Effector memory CD8-positive, alpha-beta T cell (primary cell): Measurements from ENCODE around the gene ACADS.

ENCODE experiments used
- ATAC-seq: fragments of 150-1000 bp; cut with Tn5 transposase; replicated peaks from 2 replicates; pipeline ENCODE4 v1.10.0; 2021; ENCODE audit warnings: mild to moderate bottlenecking, moderate library complexity
- DNase-seq, 3 experiments: peaks; one replicate each; pipeline ENCODE4 v3.0.0; 2021
- H3K27ac Mint-ChIP-seq, 2 donors: one replicate each; pipeline ENCODE4 v1.8.0; 2022; ENCODE audit warnings: mild to moderate bottlenecking in 2 of 2, mixed read lengths in 2 of 2, moderate library complexity in 2 of 2
- H3K27me3 Mint-ChIP-seq, 2 donors: one replicate each; pipeline ENCODE4 v1.8.0; 2022; ENCODE audit warnings: mixed read lengths in 2 of 2
- H3K36me3 Mint-ChIP-seq: one replicate; pipeline ENCODE4 v1.8.0; 2022; ENCODE audit warnings: mild to moderate bottlenecking, moderate library complexity, mixed read lengths; ENCODE audit not compliant: insufficient read depth
- H3K4me1 Mint-ChIP-seq, 2 donors: one replicate each; pipeline ENCODE4 v1.8.0; 2022; ENCODE audit warnings: low read depth in 2 of 2, mixed read lengths in 2 of 2
- H3K4me3 Mint-ChIP-seq, 2 donors: one replicate each; pipeline ENCODE4 v1.8.0; 2022; ENCODE audit warnings: mild to moderate bottlenecking in 2 of 2, mixed read lengths in 2 of 2, moderate library complexity in 2 of 2
- H3K9me3 Mint-ChIP-seq, 2 donors: one replicate each; pipeline ENCODE4 v1.8.0; 2022; ENCODE audit warnings: mixed read lengths in 2 of 2

The ACADS gene

DNA sequence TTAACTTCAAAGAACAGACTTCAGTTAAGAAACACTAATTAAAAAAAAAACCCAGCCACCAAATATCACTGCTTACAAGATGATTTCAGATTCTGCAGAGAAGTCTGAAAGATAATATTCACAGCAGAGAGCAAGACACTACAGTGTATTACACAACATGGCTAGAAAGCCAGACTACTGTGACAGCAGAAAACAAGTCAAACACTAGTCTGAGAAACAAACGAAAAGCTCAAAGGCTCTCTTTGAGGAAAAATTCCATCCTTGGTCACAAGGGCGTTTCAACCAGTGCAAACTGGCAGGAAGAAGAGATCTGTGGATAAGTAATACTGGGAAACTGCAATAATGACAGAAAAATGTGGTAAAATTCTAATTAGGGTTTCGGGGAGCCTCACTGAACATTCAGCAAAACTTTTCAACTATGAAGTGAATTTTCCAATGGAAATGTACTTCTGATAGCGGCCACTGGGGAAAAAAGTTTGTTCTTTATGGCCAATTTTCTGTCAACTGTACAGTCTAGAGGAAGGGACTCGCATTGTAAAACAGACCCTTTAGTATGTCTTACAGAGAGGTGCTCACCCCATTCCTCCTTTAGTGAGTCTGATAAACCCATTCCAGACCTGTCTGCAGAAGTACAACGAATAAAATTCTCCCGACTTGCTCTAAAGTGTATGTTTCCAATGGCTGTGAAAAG is 50.4 kb downstream of the ACADS start:
- Mint-ChIP-seq H3K9me3 (no peaks in the 10 kb centered on the region), H3K27me3 (no peaks in the 10 kb centered on the region), H3K36me3 (peaks cover 26% of the 10 kb centered on the region), H3K4me3 (no peak overlapping the region), H3K27ac (peak overlapping the region in 1 of 2 donors; percentile 60), H3K4me1 (peaks cover 23 to 26% of the 10 kb centered on the region in 2 donors)
- ATAC-seq, result no peak
- DNase-seq, result no peak

DNA sequence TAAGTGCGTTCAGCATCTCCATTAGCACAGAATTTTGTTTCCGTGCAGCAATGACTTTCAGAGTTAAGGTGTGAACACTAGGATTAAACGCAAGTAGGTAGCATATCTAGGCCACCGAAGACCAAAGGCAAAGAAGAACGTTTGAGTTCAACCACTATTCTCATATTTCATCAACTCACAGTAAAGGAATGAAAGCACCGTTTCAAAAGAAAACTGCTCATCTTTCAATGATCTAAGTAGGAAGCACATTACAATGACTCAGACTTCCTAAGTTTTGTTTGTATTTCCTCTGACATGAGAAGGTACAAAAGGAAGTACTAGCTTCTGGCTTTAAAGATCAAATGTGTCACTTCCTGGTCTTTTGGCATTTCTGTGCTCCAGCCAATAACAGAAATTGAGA is 57.6 kb downstream of the ACADS start:
- Mint-ChIP-seq H3K4me3 (peak overlapping the region in 1 of 2 donors; percentile 10), H3K27ac (peak overlapping the region; percentile 59 to 71), H3K4me1 (peaks cover 7 to 24% of the 10 kb centered on the region in 2 donors), H3K27me3 (no peaks in the 10 kb centered on the region), H3K9me3 (no peaks in the 10 kb centered on the region), H3K36me3 (peaks cover 45% of the 10 kb centered on the region)
- DNase-seq (no peak), ATAC-seq (peak; percentile 29)

DNA sequence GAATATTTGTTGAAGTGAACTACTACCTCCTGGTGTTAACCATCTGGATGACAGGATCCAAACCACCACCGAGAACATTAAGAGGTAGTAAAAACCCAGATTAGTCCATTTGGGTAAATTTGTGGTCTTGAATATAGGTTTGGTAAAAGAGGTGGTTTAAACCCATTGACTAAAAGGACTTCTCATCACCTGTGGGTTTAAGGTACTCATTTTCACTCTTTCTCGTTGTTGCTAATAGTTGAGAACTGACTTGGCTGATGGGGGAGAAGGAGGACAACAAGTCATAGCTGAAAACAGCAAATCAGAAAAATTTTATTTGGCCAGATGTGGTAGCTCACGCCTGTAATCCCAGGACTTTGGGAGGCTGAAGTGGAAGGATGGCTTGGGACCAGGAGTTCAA is 59.2 kb downstream of the ACADS start:
- ATAC-seq (no peak), DNase-seq (no peak)
- H3K4me3 Mint-ChIP-seq, result no peak overlapping the region
- no peaks in the 10 kb centered on the region for H3K9me3 Mint-ChIP-seq
- peaks cover 38% of the 10 kb centered on the region for H3K36me3 Mint-ChIP-seq
- no peaks in the 10 kb centered on the region for H3K27me3 Mint-ChIP-seq
- H3K4me1 Mint-ChIP-seq, result peaks cover 7 to 31% of the 10 kb centered on the region in 2 donors
- peak overlapping the region; percentile 59 to 71 for H3K27ac Mint-ChIP-seq

DNA sequence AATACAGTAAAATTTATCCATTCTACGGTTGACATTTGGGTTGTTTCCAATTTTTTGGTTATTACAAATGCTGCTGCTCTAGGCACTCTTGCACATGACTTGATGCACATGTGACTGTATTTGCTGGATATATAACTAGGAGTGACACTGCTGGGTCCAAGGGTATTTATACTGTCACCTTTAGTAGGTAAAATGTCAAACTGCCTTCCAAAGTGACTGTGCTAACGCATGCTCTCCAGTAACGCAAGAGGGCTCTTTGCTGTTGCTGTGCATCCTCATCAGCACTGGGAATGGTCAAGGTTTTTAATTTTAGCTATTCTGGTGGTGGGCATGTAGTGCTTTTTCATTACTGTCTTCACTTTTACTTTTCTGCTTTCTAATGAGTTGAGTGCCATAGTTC is 62.3 kb downstream of the ACADS start:
- no peaks in the 10 kb centered on the region for H3K9me3 Mint-ChIP-seq
- peaks cover 20% of the 10 kb centered on the region for H3K36me3 Mint-ChIP-seq
- H3K27me3 Mint-ChIP-seq, result no peaks in the 10 kb centered on the region
- H3K4me1 Mint-ChIP-seq, result peaks cover 8 to 37% of the 10 kb centered on the region in 2 donors
- no peak for ATAC-seq
- no peak overlapping the region for H3K27ac Mint-ChIP-seq
- H3K4me3 Mint-ChIP-seq, result no peak overlapping the region
- no peak for DNase-seq
